Esophagus muscularis mucosa (tissue), 4 donors: Measurements from ENCODE around the gene KASH5. TPM values are rescaled to one million over a fixed set of nuclear protein-coding genes. Genes with fewer than 3 reads are reported as not detected.

Experiments
- DNase-seq: peaks from one replicate; pipeline ENCODE4 v3.0.0-alpha.2; 2017; ENCODE audit errors: extremely low spot score
- H3K27ac ChIP-seq, 4 donors: fragments of 200-600 bp; sonication (generic); replicated peaks in 1 of 4; 1 replicate in 3 of 4; 2 replicates in 1 of 4; pipeline ENCODE4 v1.5.1; 2016 to 2019; ENCODE audit warnings: mild to moderate bottlenecking in 1 of 4
- H3K27me3 ChIP-seq, 4 donors: fragments of 200-600 bp; sonication (generic); one replicate each; pipeline versions ENCODE4 v1.5.1 to v1.6.0; 2016 to 2019
- H3K36me3 ChIP-seq, 4 donors: fragments of 200-600 bp; sonication (generic); one replicate each; pipeline ENCODE4 v1.5.1; 2016 to 2019
- H3K4me1 ChIP-seq, 4 donors: fragments of 200-600 bp; sonication (generic); one replicate each; pipeline ENCODE4 v1.5.1; 2016 to 2019
- H3K4me3 ChIP-seq, 4 donors: fragments of 200-600 bp; sonication (generic); 1 replicate in 2 of 4; 2 replicates in 2 of 4; pipeline ENCODE4 v1.5.1; 2016 to 2019; ENCODE audit warnings: mild to moderate bottlenecking in 4 of 4, moderate library complexity in 1 of 4
- H3K9me3 ChIP-seq, 4 donors: fragments of 200-600 bp; sonication (generic); 1 replicate in 3 of 4; 2 replicates in 1 of 4; pipeline ENCODE4 v1.5.1; 2016 to 2019
- EP300 ChIP-seq: sonication (generic); formaldehyde crosslinking; IDR thresholded peaks from one replicate; pipeline ENCODE4 v1.6.1; 2017; ENCODE audit warnings: antibody characterized with exemption
- POLR2A ChIP-seq: fragments of 450-650 bp; IDR thresholded peaks from one replicate; pipeline ENCODE4 v1.6.1; 2017; ENCODE audit warnings: antibody characterized with exemption, moderate library complexity, mild to moderate bottlenecking, low read depth
- POLR2AphosphoS5 ChIP-seq, 2 donors: sonication (generic); formaldehyde crosslinking; IDR thresholded peaks; one replicate each; pipeline ENCODE4 v1.6.1; 2017; ENCODE audit warnings: antibody characterized with exemption in 2 of 2
- WGBS: methylation state at CpG from one replicate; pipeline ENCODE4 v1.1.5; 2018; 5-methylcytosine and 5-hydroxymethylcytosine counted together
- intact Hi-C: fragments of 100-400 bp; cut with DNase I; formaldehyde crosslinking; loops from one replicate; pipeline ENCODE4 v1.15.1; 2023
- total RNA-seq, 4 donors: library from RNA; depleted of rRNA; stranded (reverse); fragments of >200 nt; gene quantifications; one replicate each; pipeline versions ENCODE4 v1.1.0 to v1.2.1, GENCODE V29; 2016
- TF ChIP-seq, protein P1 (sequence below), 3 experiments: fragments of 200-600 bp in 2 of 3; fragments of 450-650 bp in 1 of 3; sonication (generic) in 2 of 3; IDR thresholded peaks; one replicate each; pipeline ENCODE4 v1.5.1; 2017 to 2019; ENCODE audit warnings: antibody characterized with exemption in 3 of 3, mild to moderate bottlenecking in 2 of 3, moderate library complexity in 1 of 3

KASH5 gene
- total RNA-seq, 4 donors from 2014 or later = not detected

DNA sequence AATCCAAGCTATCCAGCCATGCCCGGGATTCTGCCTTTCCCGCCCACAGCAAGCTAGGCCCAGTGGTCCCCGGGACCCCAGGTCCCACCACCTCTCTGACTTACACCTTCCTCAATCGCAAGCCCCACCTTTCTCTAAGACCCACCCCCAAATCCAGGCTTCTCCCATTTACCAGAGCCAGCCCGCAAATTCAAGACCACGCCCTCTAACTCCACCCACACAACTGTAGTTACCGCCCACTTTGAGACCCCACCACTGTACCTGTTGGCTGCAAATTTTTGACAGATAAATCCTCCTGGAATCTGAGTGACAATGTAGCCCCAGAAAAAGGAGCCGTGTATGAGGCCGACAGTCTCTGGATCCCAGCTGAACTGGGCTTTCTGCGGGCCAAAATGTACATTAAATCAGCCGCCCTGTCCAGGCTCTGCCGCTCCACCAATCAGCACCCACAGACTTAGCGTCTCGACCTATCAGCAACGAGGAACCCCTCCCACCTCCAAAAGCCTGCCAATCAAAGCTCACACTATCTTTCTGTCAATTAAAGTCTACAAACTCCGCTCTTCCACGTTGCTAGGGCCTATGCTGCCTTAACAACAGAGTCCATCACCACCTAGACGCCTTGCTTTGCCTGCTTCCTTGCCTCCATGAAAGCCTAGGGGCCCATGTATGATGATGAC is 47.0 kb downstream of the KASH5 start:
- Histone ChIP-seq H3K4me3 (no peak overlapping the region), H3K9me3 (no peaks in the 10 kb centered on the region), H3K27ac (no peak overlapping the region), H3K27me3 (peaks cover 0 to 100% (median 72%) of the 10 kb centered on the region in 4 donors), H3K4me1 (peaks cover 0 to 25% (median 2%) of the 10 kb centered on the region in 4 donors), H3K36me3 (no peaks in the 10 kb centered on the region)
- DNase-seq = no peak
- 91% methylated on average over 18 of the region's 18 CpGs for WGBS
- intact Hi-C loops = no loop called here
- TF ChIP-seq, protein P1, sequence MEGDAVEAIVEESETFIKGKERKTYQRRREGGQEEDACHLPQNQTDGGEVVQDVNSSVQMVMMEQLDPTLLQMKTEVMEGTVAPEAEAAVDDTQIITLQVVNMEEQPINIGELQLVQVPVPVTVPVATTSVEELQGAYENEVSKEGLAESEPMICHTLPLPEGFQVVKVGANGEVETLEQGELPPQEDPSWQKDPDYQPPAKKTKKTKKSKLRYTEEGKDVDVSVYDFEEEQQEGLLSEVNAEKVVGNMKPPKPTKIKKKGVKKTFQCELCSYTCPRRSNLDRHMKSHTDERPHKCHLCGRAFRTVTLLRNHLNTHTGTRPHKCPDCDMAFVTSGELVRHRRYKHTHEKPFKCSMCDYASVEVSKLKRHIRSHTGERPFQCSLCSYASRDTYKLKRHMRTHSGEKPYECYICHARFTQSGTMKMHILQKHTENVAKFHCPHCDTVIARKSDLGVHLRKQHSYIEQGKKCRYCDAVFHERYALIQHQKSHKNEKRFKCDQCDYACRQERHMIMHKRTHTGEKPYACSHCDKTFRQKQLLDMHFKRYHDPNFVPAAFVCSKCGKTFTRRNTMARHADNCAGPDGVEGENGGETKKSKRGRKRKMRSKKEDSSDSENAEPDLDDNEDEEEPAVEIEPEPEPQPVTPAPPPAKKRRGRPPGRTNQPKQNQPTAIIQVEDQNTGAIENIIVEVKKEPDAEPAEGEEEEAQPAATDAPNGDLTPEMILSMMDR (IDR thresholded peaks at IDR 0.05) = no peak
- TF ChIP-seq POLR2AphosphoS5 (IDR thresholded peaks at IDR 0.05) = no peak
- no peak for TF ChIP-seq POLR2A
- TF ChIP-seq EP300 = no peak

DNA sequence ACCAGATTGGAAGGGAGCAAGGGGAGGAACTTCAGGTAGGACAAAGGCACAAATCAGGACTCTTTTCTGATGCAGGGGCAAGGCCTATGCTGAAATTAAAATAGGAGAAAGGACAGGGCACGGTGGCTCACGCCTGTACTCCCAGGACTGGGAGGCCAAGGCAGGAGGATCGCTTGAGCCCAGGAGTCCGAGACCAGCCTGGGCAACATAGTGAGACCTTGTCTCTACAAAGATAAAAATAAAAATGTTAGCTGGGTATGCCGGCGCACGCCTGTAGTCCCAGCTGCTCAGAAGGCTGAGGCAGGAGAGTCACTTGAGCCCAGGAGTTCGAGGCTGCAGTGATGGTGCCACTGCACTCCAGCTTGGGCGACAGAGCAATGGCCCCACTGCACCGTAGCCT is 47.6 kb downstream of the KASH5 start:
- H3K27me3 ChIP-seq = peaks cover 0 to 100% (median 77%) of the 10 kb centered on the region in 4 donors
- intact Hi-C loops = no loop called here
- 91% methylated on average over 10 of the region's 10 CpGs for WGBS

GRCh38 chr19:49436381-49437017 is 48.5 kb downstream of the KASH5 start:
- 28% methylated on average over 25 of the region's 42 CpGs for WGBS
- H3K4me1 ChIP-seq = peaks cover 5 to 37% (median 13%) of the 10 kb centered on the region in 4 donors
- TF ChIP-seq EP300 (no peak), POLR2A (no peak), POLR2AphosphoS5 (IDR thresholded peaks at IDR 0.05) (no peak)
- TF ChIP-seq, protein P1 (IDR thresholded peaks at IDR 0.05) = no peak
- DNase-seq = no peak
- no peak overlapping the region for H3K27ac ChIP-seq
- H3K36me3 ChIP-seq = no peaks in the 10 kb centered on the region
- no peaks in the 10 kb centered on the region for H3K9me3 ChIP-seq
- no peak overlapping the region for H3K4me3 ChIP-seq
- intact Hi-C loops = no loop called here
- H3K27me3 ChIP-seq = peaks cover 0 to 100% (median 73%) of the 10 kb centered on the region in 4 donors

More for the DNA sequence above, 47.6 kb downstream of the KASH5 start:
- TF ChIP-seq EP300 (no peak), POLR2AphosphoS5 (IDR thresholded peaks at IDR 0.05) (no peak), POLR2A (no peak)
- TF ChIP-seq, protein P1 (IDR thresholded peaks at IDR 0.05) = no peak
- Histone ChIP-seq H3K9me3 (no peaks in the 10 kb centered on the region), H3K4me1 (peaks cover 0 to 29% (median 5%) of the 10 kb centered on the region in 4 donors), H3K4me3 (no peak overlapping the region), H3K27ac (no peak overlapping the region), H3K36me3 (no peaks in the 10 kb centered on the region)
- no peak for DNase-seq

GRCh38 chr19:49437231-49437630 is 49.2 kb downstream of the KASH5 start:
- no peak overlapping the region for H3K27ac ChIP-seq
- 14% methylated on average over 6 of the region's 8 CpGs for WGBS
- H3K4me3 ChIP-seq = no peak overlapping the region
- H3K36me3 ChIP-seq = no peaks in the 10 kb centered on the region
- H3K27me3 ChIP-seq = peaks cover 0 to 100% (median 71%) of the 10 kb centered on the region in 4 donors
- intact Hi-C loops = no loop called here
- H3K9me3 ChIP-seq = no peaks in the 10 kb centered on the region
- H3K4me1 ChIP-seq = peaks cover 13 to 43% (median 20%) of the 10 kb centered on the region in 4 donors
- no peak for DNase-seq
- TF ChIP-seq, protein P1 (IDR thresholded peaks at IDR 0.05) = no peak
- TF ChIP-seq EP300 (no peak), POLR2A (no peak), POLR2AphosphoS5 (IDR thresholded peaks at IDR 0.05) (no peak)
